Activated CD8-positive, alpha-beta T cell treated with anti-CD3 and anti-CD28 coated beads for 36 hours (primary cell): ENCODE results near the gene AHRR. TPM values are rescaled to one million over a fixed set of nuclear protein-coding genes. Genes with fewer than 3 reads are reported as not detected.
A peak's percentile ranks its signal among the peaks of the same experiment; 100 is the strongest.

ENCODE experiments used
- ATAC-seq: fragments of 200-7000 bp; cut with Tn5 transposase; one replicate; pipeline ENCODE4 v1.10.0; 2021; ENCODE audit warnings: mild to moderate bottlenecking, moderate library complexity
- CTCF ChIA-PET: fragments of 350-600 bp; sonication (Branson Sonifier 250); formaldehyde crosslinking; loops from one replicate; lab custom pipeline; 2021; ENCODE audit warnings: antibody characterized with exemption; lab: Charles Lee
- POLR2A ChIA-PET: fragments of 350-600 bp; sonication (Branson Sonifier 250); formaldehyde crosslinking; loops from one replicate; lab custom pipeline; 2021; ENCODE audit warnings: antibody characterized with exemption; lab: Charles Lee
- DNase-seq: peaks from one replicate; pipeline ENCODE4 v3.0.0-alpha.2; 2020
- H3K27ac Mint-ChIP-seq: one replicate; pipeline ENCODE4 v1.8.0; 2021; ENCODE audit warnings: mild to moderate bottlenecking, mixed read lengths
- H3K27me3 Mint-ChIP-seq: one replicate; pipeline ENCODE4 v1.8.0; 2021; ENCODE audit warnings: mixed read lengths
- H3K36me3 Mint-ChIP-seq: one replicate; pipeline ENCODE4 v1.8.0; 2021; ENCODE audit warnings: low read depth, mixed read lengths
- H3K4me1 Mint-ChIP-seq: one replicate; pipeline ENCODE4 v1.8.0; 2021; ENCODE audit warnings: low read depth, mixed read lengths
- H3K4me3 Mint-ChIP-seq: one replicate; pipeline ENCODE4 v1.8.0; 2021; ENCODE audit warnings: mild to moderate bottlenecking, moderate library complexity, mixed read lengths
- H3K9me3 Mint-ChIP-seq: one replicate; pipeline ENCODE4 v1.8.0; 2021; ENCODE audit warnings: mixed read lengths
- CTCF ChIP-seq: fragments of 200-600 bp; IDR thresholded peaks from one replicate; pipeline ENCODE4 v1.8.0; 2022; ENCODE audit warnings: antibody characterized with exemption, mild to moderate bottlenecking
- intact Hi-C: fragments of 100-400 bp; cut with micrococcal nuclease; formaldehyde crosslinking; loops from one replicate; pipeline ENCODE4 v1.10.0; 2022
- total RNA-seq, 2 experiments: library from RNA; stranded (reverse); gene quantifications; one replicate each; pipeline ENCODE4 v1.2.3, GENCODE V29; 2021

Gene AHRR
- total RNA-seq, 2 experiments from 2014 or later = 26.3 to 27.9 TPM

DNA sequence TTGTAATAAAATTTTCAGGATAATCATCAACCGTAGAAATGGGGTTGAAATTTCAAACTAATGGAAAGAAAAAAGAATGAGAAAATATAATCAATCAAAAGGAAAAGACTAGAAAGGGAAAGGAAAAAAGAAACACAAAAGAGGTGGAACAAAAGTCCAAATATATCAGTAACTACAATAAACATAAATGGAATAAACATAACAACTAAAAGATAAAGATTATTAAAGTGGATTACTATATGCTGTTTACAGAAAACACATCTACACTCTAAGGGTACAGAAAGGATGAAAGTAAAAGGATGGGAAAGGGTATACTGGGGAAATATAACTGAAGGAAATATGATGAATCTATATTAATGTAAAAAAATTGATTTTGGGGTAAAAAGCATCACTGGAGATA, 43.0 kb downstream of the AHRR start:
- no peak overlapping the region for H3K4me3 Mint-ChIP-seq
- H3K4me1 Mint-ChIP-seq = peaks cover 14% of the 10 kb centered on the region
- peaks cover 6% of the 10 kb centered on the region for H3K9me3 Mint-ChIP-seq
- no peak for TF ChIP-seq CTCF
- ChIA-PET POLR2A (no interaction called here), CTCF (interaction anchor here (1.8 kb wide), 1 partner anchor 14 kb away, joined by 3 read pairs; no protein-coding TSS in a partner anchor)
- H3K27me3 Mint-ChIP-seq = no peaks in the 10 kb centered on the region
- H3K36me3 Mint-ChIP-seq = peaks cover 66% of the 10 kb centered on the region
- ATAC-seq = no peak
- H3K27ac Mint-ChIP-seq = no peak overlapping the region
- intact Hi-C loops = no loop called here
- DNase-seq = no peak

DNA sequence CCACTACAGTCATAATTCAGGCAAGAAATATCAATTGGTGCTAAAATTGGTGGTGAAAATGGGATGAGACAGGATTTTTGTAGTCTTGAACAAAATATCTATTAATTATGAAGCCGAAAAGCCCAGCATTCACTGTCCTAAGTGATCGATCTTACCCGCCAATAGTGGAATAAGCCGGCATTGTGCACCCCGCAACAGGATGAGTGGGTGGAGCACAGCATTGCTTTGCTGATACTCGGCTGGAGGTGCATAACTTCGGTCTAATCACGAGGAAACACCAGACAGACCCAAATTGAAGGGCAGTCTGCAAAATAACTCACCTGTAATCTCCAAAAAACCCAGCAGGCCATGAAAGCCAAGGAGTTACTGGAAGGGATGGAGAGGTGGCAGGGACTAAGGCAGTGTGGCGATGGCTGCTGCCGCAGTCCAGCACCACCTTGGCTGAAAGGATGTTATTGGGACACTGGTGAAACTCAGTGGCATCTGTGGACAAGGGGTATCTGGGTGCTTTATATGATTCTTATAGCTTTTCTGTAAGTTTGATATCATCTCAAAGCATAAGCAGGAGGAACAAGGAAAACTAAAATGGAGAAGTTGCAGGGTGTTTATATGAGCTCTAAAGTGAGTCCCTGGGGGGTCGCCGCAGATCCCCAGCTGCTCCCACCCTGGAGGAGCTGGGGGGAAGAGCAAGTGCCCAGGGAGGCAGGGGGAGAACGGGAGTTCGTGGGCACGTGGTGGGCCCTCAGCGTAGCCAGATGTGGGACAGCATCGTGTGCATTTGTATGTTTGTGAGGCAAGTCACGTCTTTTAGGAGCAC, 45.2 kb downstream of the AHRR start:
- Mint-ChIP-seq H3K27me3 (no peaks in the 10 kb centered on the region), H3K36me3 (peaks cover 69% of the 10 kb centered on the region)
- CTCF ChIA-PET = no interaction called here

DNA sequence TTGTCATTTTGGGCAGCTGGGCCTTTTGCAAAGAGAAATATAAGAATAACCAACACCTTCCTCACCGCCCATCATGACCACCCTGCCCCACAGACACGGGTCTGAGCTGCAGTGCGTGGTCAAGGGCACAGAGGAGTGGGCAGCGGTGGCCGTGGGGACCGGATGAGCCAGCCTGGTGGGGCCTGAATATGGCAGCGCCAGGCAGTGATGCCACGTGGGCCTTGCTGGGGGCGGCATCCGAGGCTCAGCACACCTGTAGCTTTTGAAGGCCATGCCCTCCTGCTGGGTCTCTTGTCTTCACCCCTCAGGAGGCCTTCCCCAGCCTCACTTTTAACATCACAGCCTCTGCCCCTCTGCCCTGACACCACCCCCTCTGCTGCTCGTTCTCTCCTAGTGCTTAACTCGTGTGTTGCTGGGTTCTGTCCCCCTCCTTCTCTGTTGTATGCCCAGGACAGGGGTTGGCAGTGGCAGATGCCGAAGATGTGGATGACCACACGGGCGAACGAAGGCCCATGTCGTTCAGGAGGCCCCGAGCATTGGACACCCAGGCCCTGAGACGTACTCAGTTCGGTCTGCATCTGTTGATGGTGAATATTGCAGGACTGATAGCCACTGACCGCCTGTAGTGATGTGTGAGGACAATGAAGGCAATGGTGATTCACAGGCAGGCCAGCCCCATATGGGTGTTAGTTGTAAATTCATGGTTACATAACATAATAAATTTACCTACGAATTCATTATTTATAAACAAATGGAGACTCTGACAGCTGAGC, 46.0 kb downstream of the AHRR start:
- DNase-seq (no peak), ATAC-seq (no peak)
- Mint-ChIP-seq H3K27ac (no peak overlapping the region), H3K36me3 (peaks cover 64% of the 10 kb centered on the region), H3K4me3 (no peak overlapping the region), H3K4me1 (peaks cover 41% of the 10 kb centered on the region), H3K27me3 (no peaks in the 10 kb centered on the region), H3K9me3 (peaks cover 6% of the 10 kb centered on the region)
- intact Hi-C loops = no loop called here
- ChIA-PET POLR2A (interaction anchor here (0.8 to 4.9 kb wide), 6 partner anchors 12 to 48 kb away, joined by 3 to 37 read pairs (median 4); no protein-coding TSS in a partner anchor), CTCF (interaction anchor here (1.4 to 2.1 kb wide), 2 partner anchors 12 to 64 kb away, joined by 3 to 12 read pairs; no protein-coding TSS in a partner anchor)
- no peak for TF ChIP-seq CTCF

More for the DNA sequence above, 45.2 kb downstream of the AHRR start:
- no peak for TF ChIP-seq CTCF
- H3K4me1 Mint-ChIP-seq = peaks cover 33% of the 10 kb centered on the region
- DNase-seq (no peak), ATAC-seq (no peak)
- H3K27ac Mint-ChIP-seq = no peak overlapping the region
- intact Hi-C loops = no loop called here
- H3K9me3 Mint-ChIP-seq = peaks cover 6% of the 10 kb centered on the region
- no peak overlapping the region for H3K4me3 Mint-ChIP-seq
- POLR2A ChIA-PET = interaction anchor here (0.8 to 1.3 kb wide), 4 partner anchors 13 to 21 kb away, joined by 3 to 4 read pairs (median 4); no protein-coding TSS in a partner anchor

DNA sequence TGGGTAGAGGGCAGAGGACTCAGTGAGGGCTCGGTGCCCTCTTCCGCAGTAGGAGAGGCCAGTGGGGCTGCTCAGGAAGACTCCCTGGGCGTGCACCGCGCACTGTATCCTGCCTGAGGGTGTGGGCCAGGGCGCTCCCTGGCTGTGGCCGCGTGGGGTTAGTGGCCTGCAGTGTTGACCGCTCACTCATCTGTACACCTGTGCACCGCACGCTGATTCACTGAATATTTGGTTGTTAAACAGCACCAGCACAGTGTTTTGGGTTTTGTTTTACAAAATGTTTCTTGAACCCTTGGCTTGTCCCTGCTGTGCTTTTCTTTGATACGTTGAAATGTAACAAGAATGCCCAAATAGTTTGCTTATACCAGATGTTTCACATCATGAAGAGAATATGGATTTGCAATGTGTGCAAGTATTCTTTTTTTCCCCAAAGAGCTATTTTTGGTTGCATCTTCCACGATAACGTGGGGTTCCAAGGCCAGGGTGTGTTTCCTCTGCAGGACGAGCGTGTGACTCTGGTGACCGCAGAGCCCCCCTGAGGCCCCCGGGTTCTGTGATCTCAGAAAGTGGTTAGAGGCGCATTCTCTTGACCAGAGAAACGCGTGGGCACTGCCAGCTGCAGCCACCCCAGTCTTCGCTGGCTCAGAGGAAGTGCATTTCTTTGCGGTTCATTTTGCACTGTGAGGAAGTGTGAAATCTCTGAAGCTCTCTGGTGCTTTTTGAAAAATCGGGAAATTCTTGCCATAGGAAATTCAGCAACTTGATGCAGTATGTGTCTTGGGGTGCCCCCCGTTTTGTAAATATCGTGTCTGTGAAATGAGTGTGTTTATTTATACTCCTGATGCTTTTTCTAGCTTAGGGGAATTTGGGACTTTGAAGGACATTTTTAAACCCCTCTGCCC, 46.9 kb downstream of the AHRR start:
- ChIA-PET CTCF (interaction anchor here (0.9 to 2.1 kb wide), 6 partner anchors 11 to 63 kb away, joined by 3 to 12 read pairs (median 4); no protein-coding TSS in a partner anchor), POLR2A (interaction anchor here (1.0 to 4.9 kb wide), 6 partner anchors 11 to 104 kb away, joined by 3 to 37 read pairs (median 4); partner anchors contain the start of gene AHRR)
- peaks cover 46% of the 10 kb centered on the region for H3K4me1 Mint-ChIP-seq
- peak overlapping the region; percentile 85 for H3K27ac Mint-ChIP-seq
- TF ChIP-seq CTCF = no peak
- H3K36me3 Mint-ChIP-seq = peaks cover 56% of the 10 kb centered on the region
- H3K9me3 Mint-ChIP-seq = peaks cover 6% of the 10 kb centered on the region
- intact Hi-C loops = no loop called here
- peak; percentile 9 for ATAC-seq
- no peak overlapping the region for H3K4me3 Mint-ChIP-seq
- peak; percentile 64 for DNase-seq
- no peaks in the 10 kb centered on the region for H3K27me3 Mint-ChIP-seq
